A549 (cell line): Measurements from ENCODE around the gene SORCS1. TPM values are rescaled to one million over a fixed set of nuclear protein-coding genes. Genes with fewer than 3 reads are reported as not detected.

Experiments used
- ATAC-seq, 2 experiments: fragments of 200-7000 bp in 1 of 2; fragments of >200 bp in 1 of 2; cut with Nextera tagmentation in 1 of 2; cut with Tn5 transposase in 1 of 2; 3 replicates each; pipeline versions ENCODE4 v1.8.0 to v1.9.1; 2018 to 2020; ENCODE audit warnings: mild to moderate bottlenecking in 1 of 2, moderate library complexity in 1 of 2
- CTCF ChIA-PET: fragments of 300-600 bp; sonication (Branson Sonifier 250); formaldehyde crosslinking; extraction: SDS; loops from one replicate; lab custom pipeline; 2021; ENCODE audit warnings: antibody characterized with exemption, inconsistent platforms; lab: Yijun Ruan, JAX
- POLR2A ChIA-PET: fragments of 350-600 bp; formaldehyde crosslinking; extraction: SDS; loops from one replicate; lab custom pipeline; 2021; ENCODE audit warnings: antibody characterized with exemption, inconsistent platforms; lab: Yijun Ruan, JAX
- DNase-seq, 2 experiments: peaks; one replicate each; pipeline versions ENCODE4 v3.0.0 to v3.0.0-alpha.2; 2011 to 2016; ENCODE audit warnings: low read depth in 1 of 2, low spot score in 1 of 2
- FAIRE-seq: peaks from 2 replicates; lab custom pipeline; 2011; peaks lifted over from hg19 to GRCh38; lab: Jason Lieb, UNC
- H3K27ac ChIP-seq, 2 experiments: fragments of >200 bp; sonication (Bioruptor Twin); formaldehyde crosslinking; 3 replicates each; pipeline ENCODE4 v1.5.1; 2016 to 2017
- H3K4me1 ChIP-seq: fragments of >200 bp; sonication (Bioruptor Twin); formaldehyde crosslinking; 3 replicates; pipeline ENCODE4 v1.6.1; 2016
- H3K4me2 ChIP-seq: fragments of >200 bp; sonication (Bioruptor Twin); formaldehyde crosslinking; 3 replicates; pipeline ENCODE4 v1.6.1; 2016
- H3K4me3 ChIP-seq: fragments of >200 bp; sonication (Bioruptor Twin); formaldehyde crosslinking; 3 replicates; pipeline ENCODE4 v1.5.1; 2016
- H3K9me3 ChIP-seq: fragments of >200 bp; sonication (Bioruptor Twin); formaldehyde crosslinking; 3 replicates; pipeline ENCODE4 v1.6.1; 2016
- CHD4 ChIP-seq: fragments of 200-600 bp; sonication (generic); IDR thresholded peaks from 2 replicates; pipeline ENCODE4 v1.6.1; 2016; ENCODE audit warnings: antibody characterized with exemption, mild to moderate bottlenecking, borderline replicate concordance
- CTCF ChIP-seq: fragments of >200 bp; sonication (Bioruptor Twin); formaldehyde crosslinking; IDR thresholded peaks from 3 replicates; pipeline ENCODE4 v1.5.1; 2016
- ESRRA ChIP-seq: fragments of 150-350 bp; IDR thresholded peaks from 2 replicates; pipeline ENCODE4 v1.6.1; 2014; ENCODE audit warnings: mild to moderate bottlenecking, low read length, borderline replicate concordance
- HDAC2 ChIP-seq: fragments of 200-600 bp; sonication (generic); IDR thresholded peaks from 2 replicates; pipeline ENCODE4 v1.6.1; 2016
- HOXB13 ChIP-seq: fragments of 250-450 bp; sonication (Bioruptor Pico); IDR thresholded peaks from 2 replicates; pipeline ENCODE4 v1.5.0; 2020; ENCODE audit warnings: low read depth, mild to moderate bottlenecking, moderate library complexity
- JUN ChIP-seq, 2 experiments: fragments of >200 bp; sonication (Bioruptor Twin); formaldehyde crosslinking; IDR thresholded peaks; 2 replicates in 1 of 2; 3 replicates in 1 of 2; pipeline ENCODE4 v1.6.1; 2016 to 2017
- MAX ChIP-seq: IDR thresholded peaks from 2 replicates; pipeline ENCODE4 v1.6.1; 2012
- MAZ ChIP-seq: fragments of 150-350 bp; IDR thresholded peaks from 2 replicates; pipeline ENCODE4 v1.6.1; 2014; ENCODE audit warnings: antibody characterized with exemption, low read depth, low read length, borderline replicate concordance
- MYC ChIP-seq: IDR thresholded peaks from 2 replicates; pipeline ENCODE4 v1.6.1; 2012; ENCODE audit warnings: mild to moderate bottlenecking, inconsistent platforms, low read length, improper control_type of control experiment, borderline replicate concordance
- NPAS2 ChIP-seq: fragments of 250-450 bp; sonication (Bioruptor Pico); IDR thresholded peaks from 2 replicates; pipeline ENCODE4 v1.8.0; 2022; ENCODE audit warnings: mild to moderate bottlenecking, moderate library complexity, borderline replicate concordance
- NR3C1 ChIP-seq: fragments of >200 bp; sonication (Bioruptor Twin); formaldehyde crosslinking; IDR thresholded peaks from 3 replicates; pipeline ENCODE4 v1.6.1; 2017
- POLR2AphosphoS2 ChIP-seq: conservative IDR thresholded peaks from 2 replicates; pipeline ENCODE4 v1.6.1; 2012; ENCODE audit warnings: low read length, improper control_type of control experiment, inconsistent platforms
- RARB ChIP-seq: fragments of 250-450 bp; sonication (Bioruptor Pico); IDR thresholded peaks from 2 replicates; pipeline ENCODE4 v1.8.0; 2021; ENCODE audit warnings: mild to moderate bottlenecking, moderate library complexity
- RFX5 ChIP-seq: fragments of 450-650 bp; IDR thresholded peaks from 2 replicates; pipeline ENCODE4 v1.7.1; 2014; ENCODE audit warnings: antibody characterized with exemption, mild to moderate bottlenecking, moderate library complexity
- RNF2 ChIP-seq: fragments of 200-600 bp; sonication (generic); IDR thresholded peaks from 2 replicates; pipeline ENCODE4 v1.6.1; 2016; ENCODE audit warnings: low read depth, mild to moderate bottlenecking, antibody characterized with exemption, moderate library complexity, borderline replicate concordance
- SMC3 ChIP-seq: fragments of >200 bp; sonication (Bioruptor Twin); formaldehyde crosslinking; IDR thresholded peaks from 3 replicates; pipeline ENCODE4 v1.6.1; 2018; ENCODE audit warnings: inconsistent platforms
- SREBF2 ChIP-seq: fragments of 450-650 bp; IDR thresholded peaks from 2 replicates; pipeline ENCODE4 v1.6.1; 2014; ENCODE audit warnings: mild to moderate bottlenecking, moderate library complexity
- TFCP2L1 ChIP-seq: fragments of 250-450 bp; sonication (Bioruptor Pico); IDR thresholded peaks from 2 replicates; pipeline ENCODE4 v1.5.0; 2021; ENCODE audit warnings: mild to moderate bottlenecking
- TP53 ChIP-seq: fragments of 250-450 bp; sonication (Bioruptor Pico); IDR thresholded peaks from 2 replicates; pipeline ENCODE4 v1.5.0; 2021; ENCODE audit warnings: mild to moderate bottlenecking, moderate library complexity
- WGBS: methylation state at CpG from one replicate; pipeline ENCODE4 v1.1.6; 2017; ENCODE audit errors: missing lambda C conversion rate; 5-methylcytosine and 5-hydroxymethylcytosine counted together
- polyA plus RNA-seq, 4 experiments: library from polyadenylated mRNA; depleted of rRNA in 3 of 4; stranded (reverse); fragments of >200 nt; fragmentation: RNase III in 1 of 4; extraction: RNeasy Plus Mini Kit Qiagen cat#74134 plus additional on column Dnase treatment in 1 of 4; gene quantifications; 2 replicates in 3 of 4; 3 replicates in 1 of 4; pipeline ENCODE4 v1.2.3, GENCODE V29; 2011 to 2017
- TF ChIP-seq, protein P1 (sequence below): fragments of 250-450 bp; sonication (Bioruptor Pico); IDR thresholded peaks from 2 replicates; pipeline ENCODE4 v1.5.0; 2021; ENCODE audit warnings: mild to moderate bottlenecking, moderate library complexity, borderline replicate concordance
- TF ChIP-seq, protein P2 (sequence below): fragments of 450-650 bp; IDR thresholded peaks from 2 replicates; pipeline ENCODE4 v1.6.1; 2014; ENCODE audit warnings: antibody characterized with exemption
- TF ChIP-seq, protein P3 (sequence below): fragments of 150-350 bp; IDR thresholded peaks from 2 replicates; pipeline ENCODE4 v1.6.1; 2014; ENCODE audit warnings: low read depth, mild to moderate bottlenecking, low read length
- TF ChIP-seq, protein P4 (sequence below): fragments of 250-450 bp; sonication (Bioruptor Pico); IDR thresholded peaks from 2 replicates; pipeline ENCODE4 v1.5.0; 2020; ENCODE audit warnings: low read depth, mild to moderate bottlenecking, moderate library complexity

SORCS1 gene
- polyA plus RNA-seq, 2 of the 4 experiments (the other 2 are of a cell fraction), result not detected

GRCh38 chr10:106785528-106785927 lies 379.0 kb downstream of the SORCS1 start:
- H3K4me1 ChIP-seq, result no peaks in the 10 kb centered on the region
- ATAC-seq, result no peak
- H3K4me3 ChIP-seq, result no peak overlapping the region
- no peak overlapping the region for H3K27ac ChIP-seq
- POLR2A ChIA-PET, result no interaction called here
- TF ChIP-seq, protein P1, sequence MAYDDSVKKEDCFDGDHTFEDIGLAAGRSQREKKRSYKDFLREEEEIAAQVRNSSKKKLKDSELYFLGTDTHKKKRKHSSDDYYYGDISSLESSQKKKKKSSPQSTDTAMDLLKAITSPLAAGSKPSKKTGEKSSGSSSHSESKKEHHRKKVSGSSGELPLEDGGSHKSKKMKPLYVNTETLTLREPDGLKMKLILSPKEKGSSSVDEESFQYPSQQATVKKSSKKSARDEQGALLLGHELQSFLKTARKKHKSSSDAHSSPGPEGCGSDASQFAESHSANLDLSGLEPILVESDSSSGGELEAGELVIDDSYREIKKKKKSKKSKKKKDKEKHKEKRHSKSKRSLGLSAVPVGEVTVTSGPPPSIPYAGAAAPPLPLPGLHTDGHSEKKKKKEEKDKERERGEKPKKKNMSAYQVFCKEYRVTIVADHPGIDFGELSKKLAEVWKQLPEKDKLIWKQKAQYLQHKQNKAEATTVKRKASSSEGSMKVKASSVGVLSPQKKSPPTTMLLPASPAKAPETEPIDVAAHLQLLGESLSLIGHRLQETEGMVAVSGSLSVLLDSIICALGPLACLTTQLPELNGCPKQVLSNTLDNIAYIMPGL (CRISPR knock-in tag), result no peak
- TF ChIP-seq TFCP2L1 (CRISPR knock-in tag) (no peak), CTCF (no peak), RNF2 (no peak), TP53 (no peak), JUN (IDR thresholded peaks at IDR 0.05) (no peak), HDAC2 (no peak), SREBF2 (no peak)
- TF ChIP-seq, protein P2, sequence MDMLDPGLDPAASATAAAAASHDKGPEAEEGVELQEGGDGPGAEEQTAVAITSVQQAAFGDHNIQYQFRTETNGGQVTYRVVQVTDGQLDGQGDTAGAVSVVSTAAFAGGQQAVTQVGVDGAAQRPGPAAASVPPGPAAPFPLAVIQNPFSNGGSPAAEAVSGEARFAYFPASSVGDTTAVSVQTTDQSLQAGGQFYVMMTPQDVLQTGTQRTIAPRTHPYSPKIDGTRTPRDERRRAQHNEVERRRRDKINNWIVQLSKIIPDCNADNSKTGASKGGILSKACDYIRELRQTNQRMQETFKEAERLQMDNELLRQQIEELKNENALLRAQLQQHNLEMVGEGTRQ, result no peak
- DNase-seq, result no peak
- CTCF ChIA-PET, result no interaction called here
- H3K9me3 ChIP-seq, result no peaks in the 10 kb centered on the region
- H3K4me2 ChIP-seq, result no peak overlapping the region
- WGBS, result 4% methylated on average over 3 of the region's 3 CpGs
- no peak for FAIRE-seq

- ATAC-seq (no peak), FAIRE-seq (no peak), DNase-seq (no peak)
- no peak for TF ChIP-seq MAX
- no peak for TF ChIP-seq RARB (CRISPR knock-in tag)
- TF ChIP-seq, protein P1 (CRISPR knock-in tag), result no peak
- TF ChIP-seq MYC, result no peak
- TF ChIP-seq, protein P3, sequence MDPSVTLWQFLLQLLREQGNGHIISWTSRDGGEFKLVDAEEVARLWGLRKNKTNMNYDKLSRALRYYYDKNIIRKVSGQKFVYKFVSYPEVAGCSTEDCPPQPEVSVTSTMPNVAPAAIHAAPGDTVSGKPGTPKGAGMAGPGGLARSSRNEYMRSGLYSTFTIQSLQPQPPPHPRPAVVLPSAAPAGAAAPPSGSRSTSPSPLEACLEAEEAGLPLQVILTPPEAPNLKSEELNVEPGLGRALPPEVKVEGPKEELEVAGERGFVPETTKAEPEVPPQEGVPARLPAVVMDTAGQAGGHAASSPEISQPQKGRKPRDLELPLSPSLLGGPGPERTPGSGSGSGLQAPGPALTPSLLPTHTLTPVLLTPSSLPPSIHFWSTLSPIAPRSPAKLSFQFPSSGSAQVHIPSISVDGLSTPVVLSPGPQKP, result no peak
- TF ChIP-seq, protein P4, sequence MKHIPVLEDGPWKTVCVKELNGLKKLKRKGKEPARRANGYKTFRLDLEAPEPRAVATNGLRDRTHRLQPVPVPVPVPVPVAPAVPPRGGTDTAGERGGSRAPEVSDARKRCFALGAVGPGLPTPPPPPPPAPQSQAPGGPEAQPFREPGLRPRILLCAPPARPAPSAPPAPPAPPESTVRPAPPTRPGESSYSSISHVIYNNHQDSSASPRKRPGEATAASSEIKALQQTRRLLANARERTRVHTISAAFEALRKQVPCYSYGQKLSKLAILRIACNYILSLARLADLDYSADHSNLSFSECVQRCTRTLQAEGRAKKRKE (CRISPR knock-in tag), result no peak
- no peak for TF ChIP-seq NR3C1
- no peak for TF ChIP-seq MAZ
- no peak for TF ChIP-seq HOXB13 (CRISPR knock-in tag)
- TF ChIP-seq POLR2AphosphoS2, result no peak
- TF ChIP-seq SREBF2, result no peak
- TF ChIP-seq SMC3, result no peak
- no peak for TF ChIP-seq NPAS2 (CRISPR knock-in tag)
- TF ChIP-seq RFX5, result no peak
- no peak for TF ChIP-seq ESRRA
- no peak for TF ChIP-seq CHD4
- ChIA-PET POLR2A (no interaction called here), CTCF (no interaction called here)
- no peak overlapping the region for H3K27ac ChIP-seq
- WGBS, result 3% methylated on average over 3 of the region's 3 CpGs
- H3K4me1 ChIP-seq, result no peaks in the 10 kb centered on the region
- no peaks in the 10 kb centered on the region for H3K9me3 ChIP-seq
- no peak overlapping the region for H3K4me3 ChIP-seq
- no peak overlapping the region for H3K4me2 ChIP-seq
Measured at GRCh38 chr10:106780632-106781031, 383.9 kb downstream of the SORCS1 start.
